Measurements from ENCODE around the gene CHRM5.
A peak's percentile ranks its signal among the peaks of the same experiment; 100 is the strongest.

GRCh38 chr15:34038871-34039789 lies 70.8 kb downstream of the CHRM5 start, which contains the start of gene AVEN:
- 0 out of 2 replicates have a peak, but pooled peaks have one; percentile 5 for TF ChIP-seq MYC (IDR thresholded peaks at IDR 0.05; ENCODE audit: low read depth, low read length)
- TF ChIP-seq POLR2A (IDR thresholded peaks at IDR 0.05; ENCODE audit: extremely low read depth, insufficient read length): no peak

Data from NB4 (cell line).